HFF-Myc (cell line): ENCODE data around the gene MARF1.
"Not testable (repeated sequence)": the region's sequence is repeated elsewhere in the genome, so short reads cannot be mapped to it uniquely, and the experiment has no call there.

ENCODE experiments used
- DNase-seq: peaks from one replicate; pipeline ENCODE4 v3.0.0-alpha.2; 2011; ENCODE audit warnings: low read depth; ENCODE audit errors: extremely low read depth
- H3K4me3 ChIP-seq: replicated peaks from 2 replicates; pipeline ENCODE4 v1.5.1; 2011; ENCODE audit warnings: low read depth, mild to moderate bottlenecking, control low read depth, low read length
- CTCF ChIP-seq: IDR thresholded peaks from 2 replicates; pipeline ENCODE4 v1.5.1; 2012; ENCODE audit warnings: mild to moderate bottlenecking, low read depth, low read length, control low read depth; ENCODE audit errors: missing control alignments

Gene MARF1

DNA sequence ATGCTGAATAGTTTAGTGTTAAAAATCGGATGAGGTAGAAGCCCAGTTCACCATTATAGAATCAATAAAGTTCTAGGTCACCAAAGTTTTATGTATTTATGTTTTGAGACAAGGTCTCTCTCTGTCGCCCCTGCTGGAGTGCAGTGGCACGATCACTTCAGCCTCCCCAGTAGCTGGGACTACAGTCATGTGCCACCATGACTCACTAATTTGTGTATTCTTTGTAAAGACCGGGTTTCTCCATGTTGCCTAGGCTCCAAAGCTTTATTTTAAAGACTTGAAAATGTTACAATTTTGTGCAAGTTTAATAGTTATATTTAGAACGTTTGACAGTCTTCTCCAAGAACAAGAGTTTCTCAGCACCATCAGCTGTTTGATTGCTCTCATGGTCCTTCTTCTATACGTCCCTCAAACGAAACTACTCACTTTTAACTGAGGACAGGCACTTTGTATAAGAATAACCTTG is 39.2 kb upstream of the MARF1 start:
- DNase-seq, result peak; percentile 55

GRCh38 chr16:15677447-15677846 is 34.5 kb upstream of the MARF1 start:
- TF ChIP-seq CTCF, result no peak
- no peak overlapping the region for H3K4me3 ChIP-seq
- no peak for DNase-seq

More for the DNA sequence above, 39.2 kb upstream of the MARF1 start:
- TF ChIP-seq CTCF, result peak; percentile 65
- no peak overlapping the region for H3K4me3 ChIP-seq

DNA sequence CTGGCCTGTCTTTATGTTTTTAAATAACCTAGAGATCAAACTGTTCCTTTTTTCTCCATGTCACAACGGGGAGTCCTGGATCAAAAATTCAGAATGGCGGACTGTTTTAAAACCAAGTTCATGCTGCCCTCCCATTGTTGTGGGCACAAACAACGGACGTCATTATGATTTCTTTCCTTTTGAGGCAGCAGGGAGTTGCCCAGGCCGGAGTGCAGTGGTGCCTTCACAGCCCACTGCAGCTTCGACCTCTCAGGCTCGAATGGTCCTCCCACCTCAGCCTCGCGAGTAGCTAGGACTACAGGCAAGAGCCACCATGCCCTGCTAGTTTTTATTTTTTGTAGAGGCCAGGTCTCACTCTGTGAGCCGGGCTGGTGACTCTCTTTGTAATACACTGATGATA is 33.6 kb upstream of the MARF1 start:
- TF ChIP-seq CTCF, result no peak
- no peak overlapping the region for H3K4me3 ChIP-seq

DNA sequence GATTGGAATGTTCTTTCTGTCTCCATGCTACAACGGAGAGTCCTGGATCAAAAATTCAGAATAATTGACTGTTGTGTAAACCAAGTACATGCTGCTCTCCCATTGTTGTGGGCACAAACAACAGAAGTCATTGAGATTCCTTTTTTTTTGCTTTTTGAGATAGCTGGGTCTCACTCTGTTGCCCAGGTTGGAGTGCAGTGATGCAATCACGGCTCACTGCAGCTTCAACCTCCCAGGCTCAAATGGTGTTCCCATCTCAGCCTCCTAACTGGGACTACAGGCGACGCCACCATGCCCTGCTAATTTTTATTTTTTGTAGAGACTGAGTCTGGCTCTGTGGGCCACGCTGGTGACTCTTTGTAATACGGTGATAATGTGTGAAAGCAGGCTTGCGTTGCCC is 31.6 kb upstream of the MARF1 start:
- H3K4me3 ChIP-seq, result no peak overlapping the region
- DNase-seq, result no peak
- no peak for TF ChIP-seq CTCF

More for the DNA sequence above, 33.6 kb upstream of the MARF1 start:
- DNase-seq, result no peak

DNA sequence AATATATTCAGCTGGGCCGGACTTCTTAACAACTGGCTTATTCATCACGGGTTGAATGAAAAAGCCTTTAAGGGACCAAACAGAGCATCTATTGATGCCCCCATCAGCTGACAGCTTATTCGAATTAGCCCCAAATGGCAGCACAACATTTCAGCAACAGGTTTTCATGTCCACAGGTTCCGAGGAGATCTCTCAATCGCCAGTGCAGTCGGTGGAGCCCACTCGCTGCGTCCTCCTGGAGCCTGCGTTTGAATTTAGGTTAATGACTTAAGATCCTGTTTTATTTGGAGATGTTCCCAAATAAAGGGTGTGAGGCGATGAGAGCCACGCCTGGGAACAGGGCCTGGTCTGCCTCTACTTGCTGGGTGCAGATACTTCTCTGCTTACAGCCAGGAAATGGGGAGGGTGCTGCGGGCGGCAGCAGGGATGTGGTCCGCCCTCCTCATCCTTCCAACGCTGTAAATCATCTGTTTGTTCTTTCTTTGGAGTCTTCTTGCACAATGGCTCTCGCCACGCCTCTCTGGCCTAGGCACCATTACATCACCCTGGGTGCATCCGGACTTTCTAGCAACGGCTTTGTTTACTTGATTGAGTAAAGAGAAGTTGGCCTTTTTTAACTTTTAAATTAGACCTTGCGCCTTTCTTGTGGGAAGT is 29.7 kb upstream of the MARF1 start:
- no peak overlapping the region for H3K4me3 ChIP-seq
- DNase-seq, result peak; percentile 94

GRCh38 chr16:15672127-15672513 is 29.2 kb upstream of the MARF1 start:
- not testable (repeated sequence) for DNase-seq, H3K4me3 ChIP-seq

More for the DNA sequence above, 29.7 kb upstream of the MARF1 start:
- TF ChIP-seq CTCF, result no peak

DNA sequence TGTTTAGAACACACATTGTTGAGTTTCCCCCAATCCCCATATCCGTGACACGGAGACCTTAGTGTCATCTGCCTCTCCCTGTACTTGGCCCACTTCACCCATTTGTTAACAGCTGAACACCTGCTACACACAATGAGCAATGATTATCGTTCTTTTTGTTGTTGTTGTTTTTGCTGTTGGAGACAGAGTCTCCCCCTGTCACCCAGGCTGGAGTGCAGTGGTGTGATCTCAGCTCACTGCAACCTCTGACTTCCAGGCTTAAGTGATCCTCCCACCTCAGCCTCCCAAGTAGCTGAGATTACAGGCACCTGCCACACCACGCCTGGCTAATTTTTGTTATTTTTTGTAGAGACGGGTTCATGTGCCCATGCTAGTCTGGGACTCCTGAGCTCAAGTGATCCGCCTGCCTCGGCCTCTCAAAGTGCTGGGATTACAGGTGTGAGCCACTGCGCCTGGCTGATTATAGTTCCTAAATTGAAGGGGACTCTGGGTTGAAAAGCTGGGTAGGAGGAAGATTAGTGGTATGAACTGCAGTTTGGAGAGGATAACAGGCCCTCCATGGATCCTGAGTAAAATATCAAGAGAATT is 28.7 kb upstream of the MARF1 start:
- no peak for TF ChIP-seq CTCF
- H3K4me3 ChIP-seq, result no peak overlapping the region
- DNase-seq, result no peak
